Endothelial cell of umbilical vein (primary cell): Measurements from ENCODE around the gene GFRA3. TPM values are rescaled to one million over a fixed set of nuclear protein-coding genes. Genes with fewer than 3 reads are reported as not detected.

Experiments
- BruUV-seq: library from RNA; stranded (reverse); fragments of 400-500 nt; replicated peaks from 2 replicates; lab custom pipeline; 2021; lab: Mats Ljungman, UMichigan
- CTCF ChIA-PET: fragments of 300-600, 350-600 bp; sonication (Branson Sonifier 250); formaldehyde crosslinking; loops from one replicate; lab custom pipeline; 2021; ENCODE audit warnings: antibody characterized with exemption, inconsistent platforms; lab: Charles Lee
- POLR2A ChIA-PET: fragments of 300-600, 350-600 bp; sonication (Branson Sonifier 250); formaldehyde crosslinking; loops from one replicate; lab custom pipeline; 2021; ENCODE audit warnings: antibody characterized with exemption, inconsistent platforms; lab: Charles Lee
- DNase-seq: peaks from one replicate; pipeline ENCODE4 v3.0.0-alpha.2; 2011; ENCODE audit warnings: low read depth, low spot score
- FAIRE-seq: peaks from 2 replicates; lab custom pipeline; 2011; peaks lifted over from hg19 to GRCh38; lab: Jason Lieb, UNC
- H2AFZ ChIP-seq: 2 replicates; pipeline ENCODE4 v1.6.0; 2012; ENCODE audit warnings: low read depth, low read length, control low read depth, inconsistent platforms
- H3K27ac ChIP-seq: 2 replicates; pipeline ENCODE4 v1.5.1; 2011; ENCODE audit warnings: low read depth, mild to moderate bottlenecking, control low read depth, low read length, moderate library complexity; ENCODE audit not compliant: insufficient read depth
- H3K27me3 ChIP-seq, 2 experiments: 2 replicates each; pipeline versions ENCODE4 v1.6.0 to v1.6.1; 2011; ENCODE audit warnings: low read length in 2 of 2, mixed read lengths in 1 of 2; ENCODE audit not compliant: control insufficient read depth in 2 of 2, insufficient read depth in 2 of 2
- H3K36me3 ChIP-seq, 2 experiments: 2 replicates in 1 of 2; 3 replicates in 1 of 2; pipeline ENCODE4 v1.5.1; 2011; ENCODE audit warnings: low read length in 2 of 2, mild to moderate bottlenecking in 1 of 2, moderate library complexity in 1 of 2; ENCODE audit not compliant: control insufficient read depth in 2 of 2, insufficient read depth in 2 of 2; ENCODE audit errors: extremely low read depth in 1 of 2
- H3K4me1 ChIP-seq: 3 replicates; pipeline ENCODE4 v1.5.1; 2011; ENCODE audit warnings: mild to moderate bottlenecking, low read length; ENCODE audit not compliant: control insufficient read depth, insufficient read depth; ENCODE audit errors: extremely low read depth
- H3K4me2 ChIP-seq: 2 replicates; pipeline ENCODE4 v1.6.1; 2011; ENCODE audit warnings: low read length, control low read depth, mixed read lengths; ENCODE audit not compliant: insufficient read depth
- H3K4me3 ChIP-seq, 3 experiments: fragments of 200-600 bp in 1 of 3; sonication (generic), shearing (Covaris generic) in 1 of 3; replicated peaks in 1 of 3; 2 replicates each; pipeline ENCODE4 v1.5.1; 2011 to 2016; ENCODE audit warnings: control low read depth in 3 of 3, low read length in 3 of 3, mild to moderate bottlenecking in 2 of 3, inconsistent platforms in 1 of 3, low read depth in 1 of 3, moderate library complexity in 1 of 3; ENCODE audit not compliant: insufficient read depth in 1 of 3
- H3K79me2 ChIP-seq: 2 replicates; pipeline ENCODE4 v1.6.0; 2012; ENCODE audit warnings: low read length, inconsistent platforms; ENCODE audit not compliant: control insufficient read depth, insufficient read depth
- H3K9ac ChIP-seq: replicated peaks from 2 replicates; pipeline ENCODE3; 2011; ENCODE audit warnings: low read length, control low read depth; ENCODE audit not compliant: insufficient read depth; ENCODE audit errors: extremely low read depth
- H3K9me1 ChIP-seq: replicated peaks from 3 replicates; pipeline ENCODE4 v1.6.0; 2011; ENCODE audit warnings: mild to moderate bottlenecking, low read length; ENCODE audit not compliant: control insufficient read depth, insufficient read depth; ENCODE audit errors: extremely low read depth
- H3K9me3 ChIP-seq: replicated peaks from 2 replicates; pipeline ENCODE4 v1.5.1; 2012; ENCODE audit warnings: low read length, inconsistent platforms; ENCODE audit not compliant: control insufficient read depth, insufficient read depth
- H4K20me1 ChIP-seq: replicated peaks from 2 replicates; pipeline ENCODE3; 2011; ENCODE audit warnings: mild to moderate bottlenecking, low read length; ENCODE audit not compliant: control insufficient read depth, insufficient read depth; ENCODE audit errors: extremely low read depth
- GATA2 ChIP-seq: IDR thresholded peaks from 2 replicates; pipeline ENCODE4 v1.7.0; 2011; ENCODE audit warnings: low read depth, mild to moderate bottlenecking, moderate library complexity, mixed read lengths, low read length; ENCODE audit not compliant: insufficient read length, insufficient read depth
- JUN ChIP-seq: IDR thresholded peaks from 2 replicates; pipeline ENCODE4 v1.6.1; 2011; ENCODE audit warnings: borderline replicate concordance, low read depth; ENCODE audit not compliant: insufficient read length, insufficient read depth
- MYC ChIP-seq: IDR thresholded peaks from one replicate; pipeline ENCODE4 v1.6.1; 2011; ENCODE audit warnings: mild to moderate bottlenecking, low read depth, low read length
- POLR2A ChIP-seq: IDR thresholded peaks from 2 replicates; pipeline ENCODE4 v1.6.1; 2012; ENCODE audit warnings: low read depth, mild to moderate bottlenecking, control low read depth, low read length
- POLR2AphosphoS5 ChIP-seq: IDR thresholded peaks from 2 replicates; pipeline ENCODE4 v1.6.1; 2012; ENCODE audit warnings: low read depth, mild to moderate bottlenecking, control low read depth, low read length, moderate library complexity; ENCODE audit not compliant: insufficient read depth
- dilution Hi-C: fragments of 300-500 bp; cut with MboI; formaldehyde crosslinking; loops from one replicate; pipeline ENCODE4 v1.15.0; 2019; ENCODE audit warnings: low sequenced_read_pairs; ENCODE audit not compliant: extremely low pct_ligation_motif_present
- intact Hi-C: fragments of 100-400 bp; cut with micrococcal nuclease; formaldehyde crosslinking; loops from one replicate; pipeline ENCODE4 v1.10.0; 2022
- polyA plus RNA-seq, 4 experiments: library from polyadenylated mRNA; depleted of rRNA in 3 of 4; stranded (reverse) in 3 of 4; unstranded in 1 of 4; fragments of >200 nt; gene quantifications; 2 replicates each; pipeline versions ENCODE4 v1.2.1 to v1.2.3, GENCODE V29; 2011 to 2012; ENCODE audit warnings: missing spikeins in 1 of 4
- total RNA-seq: library from RNA; stranded (reverse); gene quantifications from 2 replicates; pipeline ENCODE4 v1.2.3, GENCODE V29; 2021
- TF ChIP-seq, protein P1 (sequence below): IDR thresholded peaks from 2 replicates; pipeline ENCODE4 v1.6.1; 2011; ENCODE audit not compliant: insufficient read depth, insufficient read length
- TF ChIP-seq, protein P2 (sequence below), 2 donors: IDR thresholded peaks; 1 replicate in 1 of 2; 2 replicates in 1 of 2; pipeline ENCODE4 v1.5.1; 2011; ENCODE audit warnings: low read length in 2 of 2, mild to moderate bottlenecking in 2 of 2, moderate library complexity in 2 of 2, control low read depth in 1 of 2, inconsistent platforms in 1 of 2, low read depth in 1 of 2; ENCODE audit not compliant: insufficient read depth in 1 of 2; ENCODE audit errors: extremely low read depth in 1 of 2

The GFRA3 gene
- total and polyA plus RNA-seq, 2 donors (not counting 3 experiments of a cell fraction or from before 2014, with no cell fraction given): 0.10 TPM; not detected in 1

DNA sequence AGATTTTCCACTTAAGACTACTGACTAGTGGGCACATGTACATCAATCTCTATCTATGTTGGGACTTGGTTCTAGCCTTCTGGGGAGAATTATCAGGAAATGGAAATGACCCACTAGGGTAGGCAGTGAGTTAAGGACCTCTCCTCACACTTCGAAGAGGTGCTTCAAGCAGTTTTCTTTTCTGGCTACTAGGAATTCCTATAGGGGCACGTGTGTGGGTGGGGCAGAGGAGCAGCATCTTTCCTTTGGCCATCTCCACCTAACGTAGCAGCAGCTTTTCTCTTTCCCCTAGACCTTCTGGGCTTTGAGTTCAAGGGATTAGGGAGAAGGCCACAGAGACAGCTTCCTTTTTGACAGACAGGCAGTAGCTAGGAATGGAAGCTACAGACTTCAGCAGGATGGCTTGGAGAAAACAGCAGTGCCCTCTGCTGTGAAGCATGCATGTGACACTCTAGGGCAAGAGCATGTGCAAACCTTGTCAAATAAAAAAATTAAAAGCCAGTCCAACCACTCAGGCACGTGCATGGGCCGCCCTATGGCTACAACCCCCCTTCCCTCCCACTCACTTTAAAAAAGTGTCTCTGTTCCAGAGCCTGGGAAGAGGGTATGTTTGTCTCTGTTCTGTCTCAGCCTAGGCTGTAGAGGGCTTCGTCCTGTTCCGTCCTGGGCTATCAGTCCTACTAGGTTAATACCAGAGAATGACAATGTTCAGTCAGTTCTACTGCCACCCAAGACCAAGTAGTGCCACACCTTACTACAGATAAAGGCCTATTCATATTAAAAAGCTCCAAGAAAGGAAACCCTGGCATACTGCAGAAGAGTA is 8.7 kb upstream of the GFRA3 start:
- FAIRE-seq (peak; percentile 26), DNase-seq (peak; percentile 63)
- no peaks in the 10 kb centered on the region for H3K9me1 ChIP-seq
- no peaks in the 10 kb centered on the region for H3K4me1 ChIP-seq
- H3K4me3 ChIP-seq: no peak overlapping the region
- no peaks in the 10 kb centered on the region for H3K79me2 ChIP-seq
- dilution Hi-C loops (no loop called here), intact Hi-C loops (loop anchor here (1.0 kb wide), 2 partner anchors 61 to 103 kb away; no protein-coding TSS in a partner anchor)
- no peak overlapping the region for H3K4me2 ChIP-seq
- ChIA-PET POLR2A (no interaction called here), CTCF (interaction anchor here (0.6 to 4.2 kb wide), 20 partner anchors 8 to 206 kb away, joined by 3 to 105 read pairs (median 4); partner anchors contain the start of genes BRD8, CDC23, GFRA3 and KIF20A)
- H4K20me1 ChIP-seq: no peaks in the 10 kb centered on the region
- H3K9ac ChIP-seq: no peak overlapping the region
- BruUV-seq: no TSS peak
- no peaks in the 10 kb centered on the region for H3K9me3 ChIP-seq
- no peak overlapping the region for H3K27ac ChIP-seq
- H3K27me3 ChIP-seq: no peaks in the 10 kb centered on the region
- TF ChIP-seq, protein P1, sequence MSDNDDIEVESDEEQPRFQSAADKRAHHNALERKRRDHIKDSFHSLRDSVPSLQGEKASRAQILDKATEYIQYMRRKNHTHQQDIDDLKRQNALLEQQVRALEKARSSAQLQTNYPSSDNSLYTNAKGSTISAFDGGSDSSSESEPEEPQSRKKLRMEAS: peak; percentile 20
- TF ChIP-seq POLR2A (no peak), GATA2 (no peak), JUN (no peak), POLR2AphosphoS5 (no peak), MYC (no peak)
- TF ChIP-seq, protein P2, sequence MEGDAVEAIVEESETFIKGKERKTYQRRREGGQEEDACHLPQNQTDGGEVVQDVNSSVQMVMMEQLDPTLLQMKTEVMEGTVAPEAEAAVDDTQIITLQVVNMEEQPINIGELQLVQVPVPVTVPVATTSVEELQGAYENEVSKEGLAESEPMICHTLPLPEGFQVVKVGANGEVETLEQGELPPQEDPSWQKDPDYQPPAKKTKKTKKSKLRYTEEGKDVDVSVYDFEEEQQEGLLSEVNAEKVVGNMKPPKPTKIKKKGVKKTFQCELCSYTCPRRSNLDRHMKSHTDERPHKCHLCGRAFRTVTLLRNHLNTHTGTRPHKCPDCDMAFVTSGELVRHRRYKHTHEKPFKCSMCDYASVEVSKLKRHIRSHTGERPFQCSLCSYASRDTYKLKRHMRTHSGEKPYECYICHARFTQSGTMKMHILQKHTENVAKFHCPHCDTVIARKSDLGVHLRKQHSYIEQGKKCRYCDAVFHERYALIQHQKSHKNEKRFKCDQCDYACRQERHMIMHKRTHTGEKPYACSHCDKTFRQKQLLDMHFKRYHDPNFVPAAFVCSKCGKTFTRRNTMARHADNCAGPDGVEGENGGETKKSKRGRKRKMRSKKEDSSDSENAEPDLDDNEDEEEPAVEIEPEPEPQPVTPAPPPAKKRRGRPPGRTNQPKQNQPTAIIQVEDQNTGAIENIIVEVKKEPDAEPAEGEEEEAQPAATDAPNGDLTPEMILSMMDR (IDR thresholded peaks at IDR 0.05; ENCODE audit: extremely low read depth in 1 of 2, insufficient read depth in 1 of 2, low read depth in 1 of 2, low read length in 2 of 2): peak; percentile 18 to 70
- H3K36me3 ChIP-seq: no peaks in the 10 kb centered on the region
- no peak overlapping the region for H2AFZ ChIP-seq
